HCT116 (cell line): ENCODE results near the gene ATM. TPM values are rescaled to one million over a fixed set of nuclear protein-coding genes. Genes with fewer than 3 reads are reported as not detected.

Source experiments
- ATAC-seq: fragments of 200-7000 bp; cut with Tn5 transposase; 2 replicates; pipeline ENCODE4 v1.9.1; 2020; ENCODE audit warnings: mild to moderate bottlenecking, moderate library complexity
- BruUV-seq: library from RNA; stranded (reverse); fragments of 400-500 nt; replicated peaks from 2 replicates; lab custom pipeline; 2021; lab: Mats Ljungman, UMichigan
- CTCF ChIA-PET: fragments of 300-600 bp; sonication (Branson Sonifier 250); formaldehyde crosslinking; loops from one replicate; lab custom pipeline; 2021; ENCODE audit warnings: antibody characterized with exemption; lab: Charles Lee
- POLR2A ChIA-PET: fragments of 300-600, 350-600 bp; sonication (Branson Sonifier 250); formaldehyde crosslinking; loops from one replicate; lab custom pipeline; 2021; ENCODE audit warnings: antibody characterized with exemption; lab: Charles Lee
- RAD21 ChIA-PET, 2 experiments: fragments of 300-600 bp; sonication (Branson Sonifier 250); formaldehyde crosslinking; loops; one replicate each; lab custom pipeline; 2023; ENCODE audit warnings: low total read pairs in 2 of 2; ENCODE audit not compliant: uncharacterized antibody in 2 of 2, unreplicated experiment in 2 of 2, low non-redundant PET in 1 of 2; lab: Charles Lee
- DNase-seq: peaks from one replicate; pipeline ENCODE4 v3.0.0-alpha.2; 2010; ENCODE audit warnings: low read depth, low spot score
- H2AFZ ChIP-seq: fragments of 200-600 bp; shearing (Covaris generic), sonication (generic); 2 replicates; pipeline ENCODE4 v1.6.1; 2017; ENCODE audit warnings: low read depth, mixed run types, mixed read lengths, antibody characterized with exemption, low read length; ENCODE audit not compliant: poor library complexity, severe bottlenecking
- H3K27ac ChIP-seq: 2 replicates; pipeline ENCODE4 v1.5.1; 2012; ENCODE audit warnings: low read depth, low read length
- H3K27me3 ChIP-seq: fragments of 200-600 bp; sonication (generic); 2 replicates; pipeline ENCODE4 v1.6.1; 2016; ENCODE audit warnings: mixed run types, low read length, mixed read lengths; ENCODE audit not compliant: insufficient read depth
- H3K36me3 ChIP-seq, 2 experiments: fragments of 200-500 bp in 1 of 2; fragments of 200-600 bp in 1 of 2; sonication (Bioruptor generic) in 1 of 2; sonication (generic) in 1 of 2; 2 replicates each; pipeline versions ENCODE4 v1.5.1 to v1.6.1; 2014 to 2016; ENCODE audit warnings: low read length in 2 of 2, inconsistent platforms in 1 of 2, mixed read lengths in 1 of 2, mixed run types in 1 of 2; ENCODE audit not compliant: insufficient read depth in 2 of 2, control insufficient read depth in 1 of 2
- H3K4me1 ChIP-seq, 2 experiments: fragments of 200-600 bp in 1 of 2; sonication (generic) in 1 of 2; 2 replicates each; pipeline versions ENCODE4 v1.5.1 to v1.6.1; 2012 to 2017; ENCODE audit warnings: low read length in 2 of 2, inconsistent platforms in 1 of 2, mild to moderate bottlenecking in 1 of 2, mixed read lengths in 1 of 2, mixed run types in 1 of 2, moderate library complexity in 1 of 2; ENCODE audit not compliant: insufficient read depth in 2 of 2, control insufficient read depth in 1 of 2
- H3K4me2 ChIP-seq: fragments of 200-600 bp; sonication (generic); 2 replicates; pipeline ENCODE4 v1.6.1; 2017; ENCODE audit warnings: mixed run types, low read length, mixed read lengths
- H3K4me3 ChIP-seq, 2 experiments: fragments of 200-600 bp in 1 of 2; sonication (generic) in 1 of 2; replicated peaks in 1 of 2; 2 replicates each; pipeline ENCODE4 v1.5.1; 2011 to 2016; ENCODE audit warnings: low read length in 2 of 2, control low read depth in 1 of 2, low read depth in 1 of 2, mild to moderate bottlenecking in 1 of 2, mixed read lengths in 1 of 2, mixed run types in 1 of 2
- H3K79me2 ChIP-seq: fragments of 200-600 bp; sonication (generic); 2 replicates; pipeline ENCODE4 v1.6.1; 2017; ENCODE audit warnings: mild to moderate bottlenecking, mixed run types, low read length, moderate library complexity, mixed read lengths; ENCODE audit not compliant: insufficient read depth
- H3K9ac ChIP-seq: fragments of 200-600 bp; sonication (generic); 2 replicates; pipeline ENCODE4 v1.6.1; 2016; ENCODE audit warnings: low read length, mixed read lengths
- H3K9me2 ChIP-seq: fragments of 200-600 bp; sonication (generic), shearing (Covaris generic); 2 replicates; pipeline ENCODE4 v1.6.1; 2017; ENCODE audit warnings: mixed run types, mild to moderate bottlenecking, moderate library complexity; ENCODE audit not compliant: insufficient read depth
- H3K9me3 ChIP-seq, 2 experiments: fragments of 200-500 bp in 1 of 2; fragments of 200-600 bp in 1 of 2; sonication (Bioruptor generic) in 1 of 2; sonication (generic) in 1 of 2; 2 replicates each; pipeline ENCODE4 v1.6.1; 2014 to 2017; ENCODE audit warnings: low read length in 2 of 2, mixed read lengths in 2 of 2, inconsistent platforms in 1 of 2, low read depth in 1 of 2, mild to moderate bottlenecking in 1 of 2, mixed run types in 1 of 2, moderate library complexity in 1 of 2; ENCODE audit not compliant: control insufficient read depth in 1 of 2, insufficient read depth in 1 of 2
- H4K20me1 ChIP-seq: fragments of 200-600 bp; sonication (generic), shearing (Covaris generic); 2 replicates; pipeline ENCODE4 v1.6.1; 2017; ENCODE audit warnings: mixed run types, mild to moderate bottlenecking, moderate library complexity; ENCODE audit not compliant: insufficient read depth
- CBX3 ChIP-seq: IDR thresholded peaks from 2 replicates; pipeline ENCODE4 v1.6.1; 2012; ENCODE audit warnings: low read depth
- CEBPB ChIP-seq: IDR thresholded peaks from 2 replicates; pipeline ENCODE4 v1.6.1; 2012; ENCODE audit warnings: low read depth
- ELF1 ChIP-seq: IDR thresholded peaks from 2 replicates; pipeline ENCODE4 v1.6.1; 2012; ENCODE audit warnings: low read depth, borderline replicate concordance
- EZH2 ChIP-seq: fragments of 200-600 bp; sonication (generic); IDR thresholded peaks from 2 replicates; pipeline ENCODE4 v1.6.1; 2017; ENCODE audit warnings: antibody characterized with exemption, mixed run types
- EZH2phosphoT487 ChIP-seq: fragments of 200-600 bp; IDR thresholded peaks from 2 replicates; pipeline ENCODE4 v1.6.1; 2018; ENCODE audit warnings: antibody characterized with exemption, borderline replicate concordance
- FOSL1 ChIP-seq: IDR thresholded peaks from 2 replicates; pipeline ENCODE4 v1.6.1; 2012; ENCODE audit warnings: low read depth
- JUND ChIP-seq: IDR thresholded peaks from 2 replicates; pipeline ENCODE4 v1.6.1; 2012
- POLR2A ChIP-seq: IDR thresholded peaks from 2 replicates; pipeline ENCODE4 v1.7.0; 2011; ENCODE audit warnings: borderline replicate concordance; ENCODE audit not compliant: insufficient read depth, insufficient read length; ENCODE audit errors: extremely low read depth
- POLR2AphosphoS5 ChIP-seq: IDR thresholded peaks from 2 replicates; pipeline ENCODE4 v1.6.1; 2011; ENCODE audit warnings: mild to moderate bottlenecking, low read depth, low read length, moderate library complexity
- REST ChIP-seq: IDR thresholded peaks from 2 replicates; pipeline ENCODE4 v1.6.1; 2012; ENCODE audit warnings: low read depth
- SP1 ChIP-seq: IDR thresholded peaks from 2 replicates; pipeline ENCODE4 v1.6.1; 2012; ENCODE audit warnings: low read depth
- SRF ChIP-seq: IDR thresholded peaks from 2 replicates; pipeline ENCODE4 v1.6.1; 2012; ENCODE audit warnings: low read depth
- TCF7L2 ChIP-seq: IDR thresholded peaks from 2 replicates; pipeline ENCODE4 v1.7.0; 2011; ENCODE audit warnings: borderline replicate concordance, inconsistent platforms; ENCODE audit not compliant: insufficient read depth, insufficient read length; ENCODE audit errors: extremely low read depth
- ZFX ChIP-seq: fragments of 450-650 bp; IDR thresholded peaks from 2 replicates; pipeline ENCODE4 v1.6.1; 2017
- intact Hi-C: fragments of 100-400 bp; cut with micrococcal nuclease; formaldehyde crosslinking; loops from 2 replicates; pipeline ENCODE4 v1.10.0; 2022
- total RNA-seq: library from RNA; stranded (reverse); gene quantifications from one replicate; pipeline ENCODE4 v1.2.1, GENCODE V29; 2021; ENCODE audit not compliant: unreplicated experiment
- TF ChIP-seq, protein P1 (sequence below): IDR thresholded peaks from 2 replicates; pipeline ENCODE4 v1.6.1; 2012
- TF ChIP-seq, protein P2 (sequence below): IDR thresholded peaks from 2 replicates; pipeline ENCODE4 v1.6.1; 2011; ENCODE audit warnings: mild to moderate bottlenecking, low read length, moderate library complexity; ENCODE audit not compliant: insufficient replicate concordance; ENCODE audit errors: extremely low read depth
- TF ChIP-seq, protein P3 (sequence below): IDR thresholded peaks from 2 replicates; pipeline ENCODE4 v1.6.1; 2012

The ATM gene
- total RNA-seq, 1 experiment from 2014 or later = 32.2 TPM

DNA sequence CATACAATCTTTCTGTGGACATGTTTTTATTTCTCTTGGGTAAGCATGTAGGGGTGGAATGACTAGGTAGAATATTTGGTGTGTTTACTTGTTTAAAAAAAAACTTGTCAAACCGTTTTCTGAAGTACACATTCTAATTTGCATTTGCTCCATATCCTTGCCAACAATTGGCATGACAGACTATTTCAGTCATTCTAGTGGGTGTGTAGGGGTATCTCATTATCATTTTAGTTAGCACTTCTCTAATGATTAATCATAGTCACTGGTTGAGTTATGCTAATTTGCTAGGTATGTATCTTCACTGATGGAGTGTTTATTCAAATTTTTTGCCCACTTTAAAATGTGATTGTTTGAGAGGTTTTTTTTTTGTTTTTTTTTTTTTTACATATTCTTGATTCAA, 180.2 kb downstream of the ATM start:
- intact Hi-C loops = no loop called here
- ATAC-seq (no peak), DNase-seq (no peak)
- H3K4me3 ChIP-seq = no peak overlapping the region
- no peaks in the 10 kb centered on the region for H3K4me1 ChIP-seq
- no peaks in the 10 kb centered on the region for H3K9me2 ChIP-seq
- H3K36me3 ChIP-seq = no peaks in the 10 kb centered on the region
- H3K4me2 ChIP-seq = no peak overlapping the region
- no peak overlapping the region for H3K9ac ChIP-seq
- no peaks in the 10 kb centered on the region for H3K9me3 ChIP-seq
- H3K27ac ChIP-seq = no peak overlapping the region
- H3K27me3 ChIP-seq = no peaks in the 10 kb centered on the region
- ChIA-PET CTCF (no interaction called here), POLR2A (no interaction called here), RAD21 (no interaction called here)
- no peaks in the 10 kb centered on the region for H3K79me2 ChIP-seq
- H4K20me1 ChIP-seq = no peaks in the 10 kb centered on the region
- no peak for TF ChIP-seq FOSL1
- TF ChIP-seq TCF7L2 = no peak
- no peak for TF ChIP-seq REST
- no peak for TF ChIP-seq ZFX
- TF ChIP-seq, protein P1, sequence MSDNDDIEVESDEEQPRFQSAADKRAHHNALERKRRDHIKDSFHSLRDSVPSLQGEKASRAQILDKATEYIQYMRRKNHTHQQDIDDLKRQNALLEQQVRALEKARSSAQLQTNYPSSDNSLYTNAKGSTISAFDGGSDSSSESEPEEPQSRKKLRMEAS = no peak
- TF ChIP-seq CBX3 = no peak
- no peak for TF ChIP-seq EZH2phosphoT487
- no peak for TF ChIP-seq POLR2A
- TF ChIP-seq ELF1 = no peak
- no peak for TF ChIP-seq POLR2AphosphoS5
- TF ChIP-seq SP1 = no peak
- TF ChIP-seq, protein P2, sequence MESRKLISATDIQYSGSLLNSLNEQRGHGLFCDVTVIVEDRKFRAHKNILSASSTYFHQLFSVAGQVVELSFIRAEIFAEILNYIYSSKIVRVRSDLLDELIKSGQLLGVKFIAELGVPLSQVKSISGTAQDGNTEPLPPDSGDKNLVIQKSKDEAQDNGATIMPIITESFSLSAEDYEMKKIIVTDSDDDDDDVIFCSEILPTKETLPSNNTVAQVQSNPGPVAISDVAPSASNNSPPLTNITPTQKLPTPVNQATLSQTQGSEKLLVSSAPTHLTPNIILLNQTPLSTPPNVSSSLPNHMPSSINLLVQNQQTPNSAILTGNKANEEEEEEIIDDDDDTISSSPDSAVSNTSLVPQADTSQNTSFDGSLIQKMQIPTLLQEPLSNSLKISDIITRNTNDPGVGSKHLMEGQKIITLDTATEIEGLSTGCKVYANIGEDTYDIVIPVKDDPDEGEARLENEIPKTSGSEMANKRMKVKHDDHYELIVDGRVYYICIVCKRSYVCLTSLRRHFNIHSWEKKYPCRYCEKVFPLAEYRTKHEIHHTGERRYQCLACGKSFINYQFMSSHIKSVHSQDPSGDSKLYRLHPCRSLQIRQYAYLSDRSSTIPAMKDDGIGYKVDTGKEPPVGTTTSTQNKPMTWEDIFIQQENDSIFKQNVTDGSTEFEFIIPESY = no peak
- TF ChIP-seq EZH2 = no peak
- no peak for TF ChIP-seq CEBPB
- no peak for TF ChIP-seq SRF
- TF ChIP-seq, protein P3, sequence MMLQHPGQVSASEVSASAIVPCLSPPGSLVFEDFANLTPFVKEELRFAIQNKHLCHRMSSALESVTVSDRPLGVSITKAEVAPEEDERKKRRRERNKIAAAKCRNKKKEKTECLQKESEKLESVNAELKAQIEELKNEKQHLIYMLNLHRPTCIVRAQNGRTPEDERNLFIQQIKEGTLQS = no peak
- no peak for TF ChIP-seq JUND
- no TSS peak for BruUV-seq
- no peak overlapping the region for H2AFZ ChIP-seq
